Measurements from ENCODE around the gene FTCD.
"Not testable (repeated sequence)": the region's sequence is repeated elsewhere in the genome, so short reads cannot be mapped to it uniquely, and the experiment has no call there.

The FTCD gene

DNA sequence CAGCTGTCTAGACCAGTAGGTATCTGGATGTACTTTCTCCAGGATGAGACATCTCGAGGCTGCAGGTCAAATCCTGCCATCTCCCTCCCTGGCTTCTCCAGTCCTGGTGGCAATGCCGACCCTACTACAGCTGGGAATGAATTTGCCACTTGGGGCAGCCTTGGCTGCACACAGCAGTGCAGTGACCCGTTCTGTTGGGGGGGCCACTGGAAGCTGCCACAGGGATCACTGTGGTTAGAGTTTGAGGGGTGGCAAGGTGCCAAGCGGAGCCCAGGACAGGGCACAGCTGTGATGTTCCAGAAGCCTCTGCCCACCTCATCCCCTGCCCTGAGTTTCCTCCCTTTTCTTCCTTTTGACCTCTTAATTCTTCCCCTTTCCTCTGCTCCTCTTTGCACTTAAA is 40.4 kb downstream of the FTCD start:
- no peak overlapping the region for H3K27ac ChIP-seq (ENCODE audit: insufficient read depth, low read length, poor library complexity, severe bottlenecking)
- H3K36me3 ChIP-seq (ENCODE audit: control insufficient read depth, insufficient read depth, low read length): no peaks in the 10 kb centered on the region
- H3K4me1 ChIP-seq (ENCODE audit: control insufficient read depth, insufficient read depth, low read length, poor library complexity, severe bottlenecking): no peaks in the 10 kb centered on the region
- DNase-seq: no peak
- no peaks in the 10 kb centered on the region for H3K9me3 ChIP-seq (ENCODE audit: control insufficient read depth, low read length)
- no peak overlapping the region for H3K4me3 ChIP-seq (ENCODE audit: insufficient read depth, low read depth, low read length, poor library complexity, severe bottlenecking)
- no peaks in the 10 kb centered on the region for H3K27me3 ChIP-seq (replicated peaks; ENCODE audit: control insufficient read depth, insufficient read depth, low read length, poor library complexity, severe bottlenecking)

DNA sequence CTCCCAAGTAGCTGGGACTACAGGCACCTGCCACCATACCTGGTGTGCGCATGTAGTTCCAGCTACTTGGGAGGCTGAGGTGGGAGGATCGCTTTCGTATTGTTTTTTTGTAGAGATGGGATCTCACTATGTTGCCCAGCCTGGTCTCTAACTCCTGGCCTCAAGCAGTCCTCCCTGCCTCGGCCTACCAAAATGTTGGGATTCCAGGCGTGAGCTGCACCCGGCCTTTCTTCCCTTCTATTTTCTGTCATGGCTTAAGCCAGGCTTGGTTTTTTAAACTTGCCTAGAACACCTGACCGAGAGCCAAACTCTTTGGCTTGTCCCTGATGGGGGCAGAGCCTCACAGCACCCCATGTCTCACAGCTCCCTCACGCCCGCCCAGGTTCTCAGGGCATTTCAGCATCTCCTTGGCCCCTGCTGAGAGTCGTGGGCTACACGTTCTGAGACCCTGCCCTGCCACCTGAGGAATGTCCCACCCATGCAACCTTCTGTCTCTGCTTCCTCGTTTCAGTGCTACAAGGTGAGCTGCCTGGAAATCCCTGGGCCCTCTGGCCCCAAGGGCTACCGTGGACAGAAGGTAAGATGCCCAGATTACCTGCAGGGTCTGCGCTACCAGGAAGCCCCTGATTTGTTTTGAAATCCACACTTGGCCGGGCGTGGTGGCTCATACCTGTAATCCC is 41.7 kb downstream of the FTCD start:
- Histone ChIP-seq H3K9me3 (ENCODE audit: control insufficient read depth, low read length) (no peaks in the 10 kb centered on the region), H3K4me3 (ENCODE audit: insufficient read depth, low read depth, low read length, poor library complexity, severe bottlenecking) (no peak overlapping the region), H3K27ac (ENCODE audit: insufficient read depth, low read length, poor library complexity, severe bottlenecking) (no peak overlapping the region), H3K36me3 (ENCODE audit: control insufficient read depth, insufficient read depth, low read length) (no peaks in the 10 kb centered on the region), H3K4me1 (ENCODE audit: control insufficient read depth, insufficient read depth, low read length, poor library complexity, severe bottlenecking) (no peaks in the 10 kb centered on the region), H3K27me3 (replicated peaks; ENCODE audit: control insufficient read depth, insufficient read depth, low read length, poor library complexity, severe bottlenecking) (no peaks in the 10 kb centered on the region)
- DNase-seq: no peak

DNA sequence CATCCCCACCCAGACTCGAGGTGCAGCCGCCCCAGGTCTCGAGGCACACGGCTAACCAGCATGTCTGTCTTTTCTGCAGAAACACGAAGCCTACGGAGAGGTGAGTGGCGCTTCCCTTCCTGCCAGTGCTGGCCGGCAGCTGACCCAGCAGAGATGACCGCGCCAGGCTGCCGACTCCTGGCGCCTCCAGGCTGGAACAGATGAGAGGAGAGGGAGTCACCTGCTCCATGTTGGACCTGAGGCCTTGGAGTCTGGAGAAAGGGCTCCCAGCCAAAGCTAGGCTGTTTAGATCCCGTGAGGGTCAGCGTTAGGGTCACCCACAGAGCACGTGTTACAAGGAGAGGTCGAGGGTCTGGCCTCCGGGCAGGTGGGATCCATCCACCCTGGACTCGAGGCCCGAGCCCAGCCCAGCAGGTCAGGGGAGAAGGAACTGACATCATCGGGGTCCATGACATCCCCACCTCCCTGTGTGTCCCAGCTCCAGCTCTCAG is 42.6 kb downstream of the FTCD start:
- Histone ChIP-seq H3K9me3 (ENCODE audit: control insufficient read depth, low read length) (no peaks in the 10 kb centered on the region), H3K36me3 (ENCODE audit: control insufficient read depth, insufficient read depth, low read length) (no peaks in the 10 kb centered on the region), H3K4me3 (ENCODE audit: insufficient read depth, low read depth, low read length, poor library complexity, severe bottlenecking) (no peak overlapping the region), H3K27me3 (replicated peaks; ENCODE audit: control insufficient read depth, insufficient read depth, low read length, poor library complexity, severe bottlenecking) (no peaks in the 10 kb centered on the region), H3K4me1 (ENCODE audit: control insufficient read depth, insufficient read depth, low read length, poor library complexity, severe bottlenecking) (no peaks in the 10 kb centered on the region), H3K27ac (ENCODE audit: insufficient read depth, low read length, poor library complexity, severe bottlenecking) (no peak overlapping the region)
- DNase-seq: no peak

DNA sequence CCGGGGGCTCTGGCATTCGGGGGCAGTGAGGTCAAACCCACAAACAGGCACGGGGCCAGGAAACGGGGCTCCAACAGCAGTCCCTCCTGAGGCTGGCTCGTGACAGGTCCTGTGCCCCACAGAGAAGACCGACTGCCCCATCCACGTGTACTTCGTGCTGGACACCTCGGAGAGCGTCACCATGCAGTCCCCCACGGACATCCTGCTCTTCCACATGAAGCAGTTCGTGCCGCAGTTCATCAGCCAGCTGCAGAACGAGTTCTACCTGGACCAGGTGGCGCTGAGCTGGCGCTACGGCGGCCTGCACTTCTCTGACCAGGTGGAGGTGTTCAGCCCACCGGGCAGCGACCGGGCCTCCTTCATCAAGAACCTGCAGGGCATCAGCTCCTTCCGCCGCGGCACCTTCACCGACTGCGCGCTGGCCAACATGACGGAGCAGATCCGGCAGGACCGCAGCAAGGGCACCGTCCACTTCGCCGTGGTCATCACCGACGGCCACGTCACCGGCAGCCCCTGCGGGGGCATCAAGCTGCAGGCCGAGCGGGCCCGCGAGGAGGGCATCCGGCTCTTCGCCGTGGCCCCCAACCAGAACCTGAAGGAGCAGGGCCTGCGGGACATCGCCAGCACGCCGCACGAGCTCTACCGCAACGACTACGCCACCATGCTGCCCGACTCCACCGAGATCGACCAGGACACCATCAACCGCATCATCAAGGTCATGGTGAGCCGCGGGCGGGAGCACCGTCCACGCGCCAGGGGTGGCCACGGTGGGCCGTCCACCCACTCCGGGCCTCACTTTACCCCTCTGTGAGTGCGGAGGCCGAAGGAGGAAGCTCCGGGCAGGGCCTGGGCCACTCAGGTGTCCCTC is 43.3 kb downstream of the FTCD start:
- no peaks in the 10 kb centered on the region for H3K27me3 ChIP-seq (replicated peaks; ENCODE audit: control insufficient read depth, insufficient read depth, low read length, poor library complexity, severe bottlenecking)
- no peaks in the 10 kb centered on the region for H3K4me1 ChIP-seq (ENCODE audit: control insufficient read depth, insufficient read depth, low read length, poor library complexity, severe bottlenecking)
- no peaks in the 10 kb centered on the region for H3K9me3 ChIP-seq (ENCODE audit: control insufficient read depth, low read length)
- no peak overlapping the region for H3K27ac ChIP-seq (ENCODE audit: insufficient read depth, low read length, poor library complexity, severe bottlenecking)
- no peak for DNase-seq
- no peak overlapping the region for H3K4me3 ChIP-seq (ENCODE audit: insufficient read depth, low read depth, low read length, poor library complexity, severe bottlenecking)
- no peaks in the 10 kb centered on the region for H3K36me3 ChIP-seq (ENCODE audit: control insufficient read depth, insufficient read depth, low read length)

DNA sequence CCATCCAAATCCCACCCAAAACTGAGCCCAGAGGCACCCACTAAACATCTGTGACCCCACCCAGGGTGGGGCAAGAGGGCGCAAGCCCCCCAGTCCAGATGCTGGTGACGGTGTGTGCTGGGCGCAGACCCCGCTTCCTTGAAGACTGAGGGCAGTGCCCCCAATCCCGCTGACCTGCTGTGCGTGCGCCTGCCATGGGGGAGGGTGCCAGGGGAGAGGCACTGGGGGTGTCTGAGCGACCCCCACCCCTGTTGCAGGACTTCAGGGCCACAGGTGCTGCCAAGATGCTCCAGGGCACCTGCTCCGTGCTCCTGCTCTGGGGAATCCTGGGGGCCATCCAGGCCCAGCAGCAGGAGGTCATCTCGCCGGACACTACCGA is 44.2 kb downstream of the FTCD start:
- H3K27ac ChIP-seq (ENCODE audit: insufficient read depth, low read length, poor library complexity, severe bottlenecking): no peak overlapping the region
- H3K9me3 ChIP-seq (ENCODE audit: control insufficient read depth, low read length): no peaks in the 10 kb centered on the region
- no peak for DNase-seq
- H3K36me3 ChIP-seq (ENCODE audit: control insufficient read depth, insufficient read depth, low read length): no peaks in the 10 kb centered on the region
- H3K4me3 ChIP-seq (ENCODE audit: insufficient read depth, low read depth, low read length, poor library complexity, severe bottlenecking): no peak overlapping the region
- no peaks in the 10 kb centered on the region for H3K27me3 ChIP-seq (replicated peaks; ENCODE audit: control insufficient read depth, insufficient read depth, low read length, poor library complexity, severe bottlenecking)
- H3K4me1 ChIP-seq (ENCODE audit: control insufficient read depth, insufficient read depth, low read length, poor library complexity, severe bottlenecking): no peaks in the 10 kb centered on the region

DNA sequence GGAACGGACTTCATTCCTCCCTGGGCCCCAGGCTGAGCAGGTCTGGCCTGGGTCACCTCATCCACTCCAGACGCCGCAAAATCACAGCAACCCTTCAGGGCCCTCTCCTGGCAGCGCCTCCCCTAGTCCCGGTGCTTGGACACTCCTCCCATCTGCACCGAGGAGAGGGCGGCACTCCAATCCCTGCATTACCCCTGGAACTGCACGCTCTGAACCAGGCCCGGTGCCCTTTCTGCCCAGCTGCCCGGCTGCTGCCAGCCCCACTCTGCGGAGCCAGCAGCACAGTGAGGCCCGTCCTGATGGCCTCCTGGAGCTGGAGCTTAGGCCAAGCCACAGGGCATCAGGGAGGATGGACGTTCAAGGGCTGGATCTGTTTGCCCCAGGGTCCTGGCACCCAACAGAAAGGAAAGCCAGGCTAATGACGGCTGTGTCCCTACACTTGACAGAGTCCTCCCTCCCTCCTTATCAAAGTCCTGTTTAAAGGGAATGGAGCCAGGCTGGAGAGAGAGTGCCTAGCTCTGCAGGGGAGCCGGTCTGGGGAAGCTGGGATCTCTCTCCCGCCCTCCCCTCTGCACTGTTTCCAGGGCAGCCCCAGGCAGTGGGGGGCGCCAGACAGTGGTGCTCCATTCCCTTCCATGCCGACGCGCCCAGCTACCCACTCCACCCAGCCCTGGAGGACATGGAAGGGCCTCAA is 44.7 kb downstream of the FTCD start:
- H3K4me1 ChIP-seq (ENCODE audit: control insufficient read depth, insufficient read depth, low read length, poor library complexity, severe bottlenecking): no peaks in the 10 kb centered on the region
- DNase-seq: no peak
- no peaks in the 10 kb centered on the region for H3K27me3 ChIP-seq (replicated peaks; ENCODE audit: control insufficient read depth, insufficient read depth, low read length, poor library complexity, severe bottlenecking)
- no peaks in the 10 kb centered on the region for H3K36me3 ChIP-seq (ENCODE audit: control insufficient read depth, insufficient read depth, low read length)
- no peak overlapping the region for H3K27ac ChIP-seq (ENCODE audit: insufficient read depth, low read length, poor library complexity, severe bottlenecking)
- H3K9me3 ChIP-seq (ENCODE audit: control insufficient read depth, low read length): no peaks in the 10 kb centered on the region
- H3K4me3 ChIP-seq (ENCODE audit: insufficient read depth, low read depth, low read length, poor library complexity, severe bottlenecking): no peak overlapping the region

DNA sequence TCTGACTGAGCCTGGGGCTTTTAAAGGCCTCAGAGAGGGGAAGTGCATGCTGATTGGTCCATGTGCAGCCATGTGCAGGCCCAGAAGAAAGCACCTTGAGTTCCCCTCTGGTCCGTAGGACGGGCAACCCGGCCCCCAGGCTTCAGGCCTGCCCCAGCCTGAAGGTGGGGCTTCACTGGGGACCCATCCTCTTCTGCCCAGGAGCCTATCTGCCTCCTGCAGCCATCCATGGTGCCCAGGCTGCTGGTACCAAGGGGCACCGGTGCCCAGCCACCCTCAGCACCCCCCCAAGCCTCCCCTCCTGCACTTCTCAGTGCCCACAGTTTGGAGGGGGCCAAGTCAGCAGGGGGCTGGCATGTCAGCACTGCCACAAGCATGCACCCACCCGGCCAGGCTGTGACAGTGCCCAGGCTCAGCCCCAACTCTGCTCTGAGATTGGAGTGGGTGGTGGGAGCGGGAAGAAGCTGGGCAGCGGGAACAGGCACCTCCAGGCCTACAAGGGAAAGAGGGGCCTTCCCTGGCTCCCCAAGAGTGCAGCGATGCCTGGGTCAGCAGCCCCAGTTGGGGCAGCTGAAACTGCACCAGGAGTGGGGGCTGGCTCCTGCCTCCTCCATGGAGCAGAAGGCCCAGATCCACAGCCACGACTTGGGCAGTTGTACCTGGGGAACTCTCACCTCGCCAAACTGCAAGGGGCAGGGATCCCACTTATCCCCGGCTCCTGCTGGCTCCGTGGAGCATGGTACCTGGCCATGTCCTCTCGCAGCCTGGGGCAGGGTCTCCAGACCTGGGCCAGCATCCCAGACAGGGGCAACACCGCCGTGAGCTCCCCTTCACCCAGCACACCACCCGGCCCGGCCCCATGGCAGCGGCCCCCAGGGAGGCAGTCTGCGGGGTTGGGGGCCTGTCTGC is 45.8 kb downstream of the FTCD start:
- no peak overlapping the region for H3K4me3 ChIP-seq (ENCODE audit: insufficient read depth, low read depth, low read length, poor library complexity, severe bottlenecking)
- no peaks in the 10 kb centered on the region for H3K9me3 ChIP-seq (ENCODE audit: control insufficient read depth, low read length)
- H3K4me1 ChIP-seq (ENCODE audit: control insufficient read depth, insufficient read depth, low read length, poor library complexity, severe bottlenecking): no peaks in the 10 kb centered on the region
- no peak overlapping the region for H3K27ac ChIP-seq (ENCODE audit: insufficient read depth, low read length, poor library complexity, severe bottlenecking)
- DNase-seq: no peak
- no peaks in the 10 kb centered on the region for H3K27me3 ChIP-seq (replicated peaks; ENCODE audit: control insufficient read depth, insufficient read depth, low read length, poor library complexity, severe bottlenecking)
- no peaks in the 10 kb centered on the region for H3K36me3 ChIP-seq (ENCODE audit: control insufficient read depth, insufficient read depth, low read length)

DNA sequence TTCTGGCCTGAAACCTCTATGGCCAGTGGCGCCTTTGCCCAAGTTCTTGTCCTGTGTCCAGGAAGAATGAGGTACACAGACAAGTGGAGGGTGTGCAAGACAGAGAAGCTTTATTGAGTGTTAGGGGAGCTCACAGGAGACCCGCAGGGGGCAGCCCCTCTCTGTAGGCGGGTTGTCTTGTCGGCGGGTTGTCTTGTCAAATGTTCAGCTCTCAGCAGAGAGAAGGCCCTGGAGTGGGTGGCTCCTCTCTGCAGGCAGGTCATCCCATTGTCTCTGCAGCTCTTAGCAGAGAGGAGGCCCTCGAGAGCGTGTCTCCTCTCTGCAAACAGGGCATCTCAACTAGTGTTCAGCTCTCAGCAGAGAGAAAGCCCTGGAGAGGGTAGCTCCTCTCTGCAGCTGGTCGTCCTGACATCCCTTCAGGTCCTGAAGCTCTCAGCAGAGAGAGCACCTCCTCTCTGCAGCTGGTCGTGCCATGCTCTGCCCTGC is 46.5 kb downstream of the FTCD start:
- Histone ChIP-seq H3K4me3 (ENCODE audit: insufficient read depth, low read depth, low read length, poor library complexity, severe bottlenecking) (no peak overlapping the region), H3K27ac (ENCODE audit: insufficient read depth, low read length, poor library complexity, severe bottlenecking) (no peak overlapping the region), H3K27me3 (replicated peaks; ENCODE audit: control insufficient read depth, insufficient read depth, low read length, poor library complexity, severe bottlenecking) (no peaks in the 10 kb centered on the region), H3K9me3 (ENCODE audit: control insufficient read depth, low read length) (no peaks in the 10 kb centered on the region), H3K36me3 (ENCODE audit: control insufficient read depth, insufficient read depth, low read length) (no peaks in the 10 kb centered on the region), H3K4me1 (ENCODE audit: control insufficient read depth, insufficient read depth, low read length, poor library complexity, severe bottlenecking) (no peaks in the 10 kb centered on the region)
- DNase-seq: no peak

DNA sequence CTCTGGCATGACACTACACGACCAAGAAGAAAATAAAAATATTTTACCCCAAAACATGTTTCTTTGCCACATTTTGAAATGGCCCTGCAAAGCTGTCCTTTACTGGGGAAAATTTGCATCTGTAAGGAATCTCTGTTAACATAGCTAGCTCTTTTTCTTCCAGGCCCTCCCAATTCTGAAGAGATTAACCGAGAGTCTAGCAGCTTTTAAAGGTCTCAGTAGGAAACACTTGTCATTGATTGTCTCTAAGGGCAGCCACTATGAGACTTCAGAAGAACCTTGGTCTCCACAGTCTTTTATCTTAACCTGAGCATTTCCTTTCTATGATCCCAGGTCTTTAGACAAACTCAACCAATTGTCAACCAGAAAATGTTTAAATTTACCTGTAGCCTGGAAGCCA is 48.0 kb downstream of the FTCD start:
- not testable (repeated sequence) for DNase-seq; H3K4me1 ChIP-seq (ENCODE audit: control insufficient read depth, insufficient read depth, low read length, poor library complexity, severe bottlenecking); H3K9me3 ChIP-seq (ENCODE audit: control insufficient read depth, low read length); H3K36me3 ChIP-seq (ENCODE audit: control insufficient read depth, insufficient read depth, low read length); H3K4me3 ChIP-seq (ENCODE audit: insufficient read depth, low read depth, low read length, poor library complexity, severe bottlenecking); H3K27ac ChIP-seq (ENCODE audit: insufficient read depth, low read length, poor library complexity, severe bottlenecking); H3K27me3 ChIP-seq (replicated peaks; ENCODE audit: control insufficient read depth, insufficient read depth, low read length, poor library complexity, severe bottlenecking)
